Thyroid gland (tissue), 4 donors: ENCODE data around the gene GAS6. TPM values are rescaled to one million over a fixed set of nuclear protein-coding genes. Genes with fewer than 3 reads are reported as not detected.

Experiments used
- DNase-seq, 2 donors: peaks; one replicate each; pipeline ENCODE4 v3.0.0-alpha.2; 2019
- H3K27ac ChIP-seq, 3 donors: fragments of 200-600 bp; sonication (generic); 1 replicate in 2 of 3; 2 replicates in 1 of 3; pipeline ENCODE4 v1.5.1; 2016 to 2019; ENCODE audit warnings: mild to moderate bottlenecking in 1 of 3, moderate library complexity in 1 of 3
- H3K27me3 ChIP-seq: fragments of 200-600 bp; sonication (generic); one replicate; pipeline ENCODE4 v1.5.1; 2019
- H3K36me3 ChIP-seq, 2 donors: fragments of 200-600 bp; sonication (generic); one replicate each; pipeline ENCODE4 v1.5.1; 2016 to 2019
- H3K4me1 ChIP-seq, 2 donors: fragments of 200-600 bp; sonication (generic); one replicate each; pipeline ENCODE4 v1.5.1; 2017 to 2019
- H3K4me3 ChIP-seq, 3 donors: fragments of 200-600 bp; sonication (generic); replicated peaks in 1 of 3; 1 replicate in 2 of 3; 2 replicates in 1 of 3; pipeline ENCODE4 v1.5.1; 2016; ENCODE audit warnings: mild to moderate bottlenecking in 1 of 3
- H3K9me3 ChIP-seq: fragments of 200-600 bp; sonication (generic); one replicate; pipeline ENCODE4 v1.5.1; 2017
- CTCF ChIP-seq, 6 experiments: fragments of 200-600 bp in 3 of 6; fragments of 450-650 bp in 3 of 6; sonication (generic) in 3 of 6; IDR thresholded peaks; one replicate each; pipeline ENCODE4 v1.5.1; 2016 to 2019; ENCODE audit warnings: antibody characterized with exemption in 6 of 6, mild to moderate bottlenecking in 2 of 6, inconsistent platforms in 1 of 6, moderate library complexity in 1 of 6
- POLR2A ChIP-seq, 2 donors: fragments of 450-650 bp; IDR thresholded peaks; one replicate each; pipeline ENCODE4 v1.6.1; 2017; ENCODE audit warnings: antibody characterized with exemption in 2 of 2, mild to moderate bottlenecking in 2 of 2, moderate library complexity in 1 of 2
- WGBS, 2 donors: methylation state at CpG; one replicate each; pipeline ENCODE4 v1.1.5; 2017; 5-methylcytosine and 5-hydroxymethylcytosine counted together
- intact Hi-C: fragments of 100-400 bp; cut with DNase I; formaldehyde crosslinking; loops from one replicate; pipeline ENCODE4 v1.15.1; 2023
- total RNA-seq, 4 donors: library from RNA; depleted of rRNA; stranded (reverse); fragments of >200 nt; gene quantifications; one replicate each; pipeline ENCODE4 v1.2.3, GENCODE V29; 2016

GAS6 gene
- total RNA-seq, 4 donors from 2014 or later: 145 to 197 (median 173) TPM

- Histone ChIP-seq H3K36me3 (no peaks in the 10 kb centered on the region), H3K27me3 (no peaks in the 10 kb centered on the region), H3K4me3 (peak overlapping the region in 2 of 3 donors; percentile 33 to 75), H3K27ac (peak overlapping the region; percentile 46 to 95 (median 62)), H3K4me1 (peaks cover 18 to 36% of the 10 kb centered on the region in 2 donors), H3K9me3 (no peaks in the 10 kb centered on the region)
- DNase-seq: no peak
- intact Hi-C loops: no loop called here
- no peak for TF ChIP-seq CTCF (IDR thresholded peaks at IDR 0.05)
- no peak for TF ChIP-seq POLR2A (IDR thresholded peaks at IDR 0.05)
- 22 to 27% methylated on average over 10 of the region's 10 CpGs for WGBS, 2 donors
Measured at GRCh38 chr13:113864273-113864890, 506 bp upstream of the GAS6 start.

- Histone ChIP-seq H3K9me3 (no peaks in the 10 kb centered on the region), H3K36me3 (no peaks in the 10 kb centered on the region), H3K4me1 (peaks cover 18 to 36% of the 10 kb centered on the region in 2 donors), H3K4me3 (peak overlapping the region; percentile 32 to 76 (median 75)), H3K27me3 (no peaks in the 10 kb centered on the region), H3K27ac (peak overlapping the region; percentile 84 to 95 (median 89))
- 1% methylated on average over 33 of the region's 60 CpGs; no CpG with 5 or more reads in 1 of the 2 donors for WGBS, 2 donors
- intact Hi-C loops: no loop called here
- peak; percentile 74 to 77 for DNase-seq
- TF ChIP-seq POLR2A (IDR thresholded peaks at IDR 0.05): peak in 1 of 2 donors; percentile 62
- no peak for TF ChIP-seq CTCF (IDR thresholded peaks at IDR 0.05)
Measured at GRCh38 chr13:113862931-113863523, 849 bp downstream of the GAS6 start.

- Histone ChIP-seq H3K9me3 (no peaks in the 10 kb centered on the region), H3K4me1 (peaks cover 19 to 36% of the 10 kb centered on the region in 2 donors), H3K4me3 (peak overlapping the region in 2 of 3 donors; percentile 75 to 76), H3K27ac (peak overlapping the region; percentile 84 to 95 (median 89)), H3K36me3 (no peaks in the 10 kb centered on the region), H3K27me3 (no peaks in the 10 kb centered on the region)
- TF ChIP-seq CTCF (IDR thresholded peaks at IDR 0.05) (no peak), POLR2A (IDR thresholded peaks at IDR 0.05) (no peak)
- no peak for DNase-seq
- intact Hi-C loops: no loop called here
- 71 to 75% methylated on average over 22 to 26 of the region's 31 CpGs for WGBS, 2 donors
Measured at GRCh38 chr13:113862191-113862930, 1.5 kb downstream of the GAS6 start.

GRCh38 chr13:113861433-113862030 lies 2.3 kb downstream of the GAS6 start:
- no peak overlapping the region for H3K4me3 ChIP-seq
- WGBS, 2 donors: 77 to 83% methylated on average over 12 of the region's 12 CpGs
- intact Hi-C loops: no loop called here
- H3K27ac ChIP-seq: no peak overlapping the region
- TF ChIP-seq POLR2A (IDR thresholded peaks at IDR 0.05) (no peak), CTCF (IDR thresholded peaks at IDR 0.05) (no peak)
- H3K9me3 ChIP-seq: no peaks in the 10 kb centered on the region
- H3K4me1 ChIP-seq: peaks cover 27 to 43% of the 10 kb centered on the region in 2 donors
- H3K36me3 ChIP-seq: no peaks in the 10 kb centered on the region
- no peaks in the 10 kb centered on the region for H3K27me3 ChIP-seq
- no peak for DNase-seq
